Peyer's patch (tissue), 4 donors: ENCODE results near the gene SCP2. TPM values are rescaled to one million over a fixed set of nuclear protein-coding genes. Genes with fewer than 3 reads are reported as not detected.

Source experiments
- DNase-seq, 3 donors: peaks; one replicate each; pipeline ENCODE4 v3.0.0-alpha.2; 2017 to 2019
- H3K27ac ChIP-seq, 4 donors: fragments of 200-600 bp; sonication (generic); one replicate each; pipeline ENCODE4 v1.5.1; 2016 to 2019
- H3K27me3 ChIP-seq, 2 donors: fragments of 200-600 bp; sonication (generic); one replicate each; pipeline ENCODE4 v1.5.1; 2019
- H3K36me3 ChIP-seq, 3 donors: fragments of 200-600 bp; sonication (generic); one replicate each; pipeline ENCODE4 v1.5.1; 2016 to 2019
- H3K4me1 ChIP-seq, 4 donors: fragments of 200-600 bp; sonication (generic); one replicate each; pipeline ENCODE4 v1.5.1; 2016 to 2019
- H3K4me3 ChIP-seq, 4 donors: fragments of 200-600 bp; sonication (generic); 1 replicate in 3 of 4; 2 replicates in 1 of 4; pipeline ENCODE4 v1.5.1; 2016 to 2019; ENCODE audit warnings: mild to moderate bottlenecking in 1 of 4
- H3K9me3 ChIP-seq, 4 donors: fragments of 200-600 bp; sonication (generic); one replicate each; pipeline ENCODE4 v1.5.1; 2016 to 2019; ENCODE audit warnings: mild to moderate bottlenecking in 1 of 4
- POLR2A ChIP-seq, 2 donors: fragments of 450-650 bp; IDR thresholded peaks; one replicate each; pipeline ENCODE4 v1.5.1; 2017; ENCODE audit warnings: antibody characterized with exemption in 2 of 2, mild to moderate bottlenecking in 2 of 2, moderate library complexity in 2 of 2
- total RNA-seq, 4 donors: library from RNA; depleted of rRNA; stranded (reverse); fragments of >200 nt; gene quantifications; one replicate each; pipeline ENCODE4 v1.1.0, GENCODE V29; 2016
- TF ChIP-seq, protein P1 (sequence below), 6 experiments: fragments of 450-650 bp in 4 of 6; fragments of 200-600 bp in 2 of 6; sonication (generic) in 1 of 6; IDR thresholded peaks; one replicate each; pipeline ENCODE4 v1.5.1; 2017 to 2019; ENCODE audit warnings: antibody characterized with exemption in 6 of 6, mild to moderate bottlenecking in 3 of 6, moderate library complexity in 1 of 6

The SCP2 gene
- total RNA-seq, 4 donors from 2014 or later, result 161 to 402 (median 219) TPM

- TF ChIP-seq, protein P1, sequence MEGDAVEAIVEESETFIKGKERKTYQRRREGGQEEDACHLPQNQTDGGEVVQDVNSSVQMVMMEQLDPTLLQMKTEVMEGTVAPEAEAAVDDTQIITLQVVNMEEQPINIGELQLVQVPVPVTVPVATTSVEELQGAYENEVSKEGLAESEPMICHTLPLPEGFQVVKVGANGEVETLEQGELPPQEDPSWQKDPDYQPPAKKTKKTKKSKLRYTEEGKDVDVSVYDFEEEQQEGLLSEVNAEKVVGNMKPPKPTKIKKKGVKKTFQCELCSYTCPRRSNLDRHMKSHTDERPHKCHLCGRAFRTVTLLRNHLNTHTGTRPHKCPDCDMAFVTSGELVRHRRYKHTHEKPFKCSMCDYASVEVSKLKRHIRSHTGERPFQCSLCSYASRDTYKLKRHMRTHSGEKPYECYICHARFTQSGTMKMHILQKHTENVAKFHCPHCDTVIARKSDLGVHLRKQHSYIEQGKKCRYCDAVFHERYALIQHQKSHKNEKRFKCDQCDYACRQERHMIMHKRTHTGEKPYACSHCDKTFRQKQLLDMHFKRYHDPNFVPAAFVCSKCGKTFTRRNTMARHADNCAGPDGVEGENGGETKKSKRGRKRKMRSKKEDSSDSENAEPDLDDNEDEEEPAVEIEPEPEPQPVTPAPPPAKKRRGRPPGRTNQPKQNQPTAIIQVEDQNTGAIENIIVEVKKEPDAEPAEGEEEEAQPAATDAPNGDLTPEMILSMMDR (IDR thresholded peaks at IDR 0.05), result no peak
- no peak for TF ChIP-seq POLR2A (IDR thresholded peaks at IDR 0.05)
- Histone ChIP-seq H3K9me3 (no peaks in the 10 kb centered on the region), H3K36me3 (no peaks in the 10 kb centered on the region), H3K4me1 (peaks cover 0 to 2% (median 0%) of the 10 kb centered on the region in 4 donors), H3K4me3 (peak overlapping the region; percentile 59 to 80 (median 70)), H3K27ac (peak overlapping the region; percentile 72 to 85 (median 76)), H3K27me3 (no peaks in the 10 kb centered on the region)
- peak in 2 of 3 donors; percentile 55 to 68 for DNase-seq
Observed at GRCh38 chr1:52920791-52921291, 6.2 kb upstream of the SCP2 start.

- TF ChIP-seq, protein P1 (IDR thresholded peaks at IDR 0.05), result no peak
- no peak for TF ChIP-seq POLR2A (IDR thresholded peaks at IDR 0.05)
- Histone ChIP-seq H3K27ac (no peak overlapping the region), H3K36me3 (no peaks in the 10 kb centered on the region), H3K4me1 (peaks cover 0 to 11% (median 0%) of the 10 kb centered on the region in 4 donors), H3K4me3 (peak overlapping the region in 1 of 4 donors; percentile 12), H3K27me3 (no peaks in the 10 kb centered on the region), H3K9me3 (no peaks in the 10 kb centered on the region)
- no peak for DNase-seq
Observed at GRCh38 chr1:52925571-52926005, 1.5 kb upstream of the SCP2 start.

GRCh38 chr1:52926864-52927211 lies 238 bp upstream of the SCP2 start:
- Histone ChIP-seq H3K27me3 (no peaks in the 10 kb centered on the region), H3K9me3 (no peaks in the 10 kb centered on the region), H3K36me3 (no peaks in the 10 kb centered on the region), H3K4me3 (peak overlapping the region; percentile 62 to 92 (median 72)), H3K27ac (peak overlapping the region; percentile 55 to 78 (median 72)), H3K4me1 (peaks cover 0 to 11% (median 0%) of the 10 kb centered on the region in 4 donors)
- DNase-seq, result no peak
- TF ChIP-seq, protein P1 (IDR thresholded peaks at IDR 0.05), result no peak
- no peak for TF ChIP-seq POLR2A (IDR thresholded peaks at IDR 0.05)

DNA sequence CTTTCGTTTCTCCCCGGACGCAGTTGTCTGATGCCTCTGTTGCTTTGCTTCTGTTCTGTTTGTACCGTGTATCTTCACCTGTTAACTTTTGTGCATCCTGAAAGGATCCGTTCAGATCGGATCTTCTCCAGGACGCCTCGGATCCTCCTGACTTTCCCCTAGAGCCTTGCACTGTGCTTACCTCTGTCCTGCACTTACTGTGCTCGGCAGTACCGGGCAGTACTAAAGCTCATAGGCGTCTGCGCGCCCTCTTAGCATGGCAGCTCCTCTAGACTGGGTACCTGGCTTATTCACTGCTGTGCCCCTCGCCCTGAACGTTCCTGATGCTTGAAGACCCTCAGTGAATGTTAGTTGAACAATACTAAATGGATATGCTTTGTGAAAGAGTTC lies 934 bp downstream of the SCP2 start:
- TF ChIP-seq, protein P1 (IDR thresholded peaks at IDR 0.05), result no peak
- TF ChIP-seq POLR2A (IDR thresholded peaks at IDR 0.05), result no peak
- Histone ChIP-seq H3K4me1 (peaks cover 0 to 11% (median 0%) of the 10 kb centered on the region in 4 donors), H3K27ac (peak overlapping the region in 3 of 4 donors; percentile 67 to 78 (median 76)), H3K9me3 (no peaks in the 10 kb centered on the region), H3K36me3 (no peaks in the 10 kb centered on the region), H3K27me3 (no peaks in the 10 kb centered on the region), H3K4me3 (peak overlapping the region; percentile 62 to 92 (median 72))
- DNase-seq, result no peak

- Histone ChIP-seq H3K4me3 (no peak overlapping the region), H3K9me3 (no peaks in the 10 kb centered on the region), H3K4me1 (peaks cover 0 to 11% (median 0%) of the 10 kb centered on the region in 4 donors), H3K36me3 (no peaks in the 10 kb centered on the region), H3K27me3 (no peaks in the 10 kb centered on the region), H3K27ac (no peak overlapping the region)
- no peak for DNase-seq
- TF ChIP-seq, protein P1 (IDR thresholded peaks at IDR 0.05), result no peak
- TF ChIP-seq POLR2A (IDR thresholded peaks at IDR 0.05), result no peak
Observed at GRCh38 chr1:52929019-52929418, 1.9 kb downstream of the SCP2 start.
